Germinal center (tissue), 1 donor: Measurements from ENCODE around the gene GALNT17.

Source experiments
- DNase-seq: peaks from one replicate; pipeline ENCODE4 v3.0.0; 2012; ENCODE audit warnings: mixed read lengths, low spot score

The GALNT17 gene

GRCh38 chr7:71402684-71403083 lies 270.7 kb downstream of the GALNT17 start:
- DNase-seq: no peak

- no peak for DNase-seq
Measured at GRCh38 chr7:71403202-71403946, 271.4 kb downstream of the GALNT17 start.

- no peak for DNase-seq
Measured at GRCh38 chr7:71404726-71405345, 272.9 kb downstream of the GALNT17 start.

DNA sequence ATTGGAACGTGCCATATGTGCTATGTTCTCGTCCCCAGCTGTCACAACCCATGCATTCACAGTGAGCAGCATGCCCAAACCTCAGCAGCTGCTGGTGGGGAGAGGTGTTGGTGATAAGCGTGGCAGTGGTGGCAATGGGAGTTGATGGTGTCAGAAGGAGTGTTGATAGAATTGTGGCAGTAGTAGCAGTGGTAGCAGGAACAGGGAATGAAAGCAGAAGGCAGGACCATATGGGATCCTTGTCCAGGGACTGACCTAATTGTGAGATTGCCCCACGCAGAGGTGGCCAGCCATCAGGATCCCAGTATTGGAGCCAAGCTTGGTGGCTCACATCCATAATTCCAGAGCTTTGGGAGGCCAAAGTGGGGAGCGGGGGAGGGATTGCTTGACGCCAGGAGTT lies 276.3 kb downstream of the GALNT17 start:
- no peak for DNase-seq

DNA sequence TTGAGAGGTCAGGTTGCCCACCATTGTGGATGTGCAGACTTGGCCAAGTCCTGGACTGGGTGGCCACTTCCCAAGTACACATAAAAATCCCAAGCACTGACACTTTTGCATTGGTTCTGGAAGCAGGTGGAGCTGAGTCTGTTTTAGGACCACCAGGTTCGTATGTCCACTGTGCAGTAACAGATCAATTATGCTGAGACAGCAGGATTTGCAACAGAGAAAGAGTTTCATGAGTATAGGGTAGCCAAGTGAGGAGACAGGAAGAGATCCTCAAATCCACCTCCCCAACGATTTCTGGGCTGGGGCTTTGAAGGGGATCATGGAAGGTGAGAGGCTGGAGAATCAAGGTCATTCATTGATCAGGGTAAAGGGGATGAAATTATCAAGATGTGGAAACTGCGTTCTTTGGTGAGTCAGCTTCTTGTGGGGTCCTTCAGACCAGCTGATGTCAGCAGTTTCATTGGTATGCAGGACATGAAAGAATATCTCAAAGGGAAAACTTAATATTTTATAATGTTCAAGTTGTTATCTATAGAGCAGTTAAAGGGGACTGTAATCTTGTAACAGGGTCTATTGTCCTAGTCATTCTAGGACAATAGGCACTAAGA lies 277.7 kb downstream of the GALNT17 start:
- DNase-seq: no peak

GRCh38 chr7:71411475-71411874 lies 279.5 kb downstream of the GALNT17 start:
- no peak for DNase-seq

DNA sequence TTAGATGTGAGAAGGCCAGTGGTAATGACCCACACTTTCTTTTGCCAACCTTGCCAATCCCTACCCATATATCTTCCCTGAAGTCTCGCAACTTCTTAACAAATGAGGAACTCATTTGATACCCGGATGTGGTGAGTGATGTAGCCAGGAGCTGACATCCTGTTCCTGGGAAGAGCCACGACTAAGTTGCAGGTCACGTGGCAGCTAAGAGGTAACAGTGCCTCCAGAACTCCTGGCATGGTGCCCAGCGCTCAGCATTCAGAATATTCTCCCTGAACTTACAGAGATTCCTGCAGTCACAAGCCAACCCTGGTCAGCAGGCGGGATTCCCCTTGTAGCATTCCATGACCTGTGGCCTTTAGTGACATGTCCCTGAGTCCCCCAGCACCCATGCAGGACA lies 282.5 kb downstream of the GALNT17 start:
- no peak for DNase-seq

DNA sequence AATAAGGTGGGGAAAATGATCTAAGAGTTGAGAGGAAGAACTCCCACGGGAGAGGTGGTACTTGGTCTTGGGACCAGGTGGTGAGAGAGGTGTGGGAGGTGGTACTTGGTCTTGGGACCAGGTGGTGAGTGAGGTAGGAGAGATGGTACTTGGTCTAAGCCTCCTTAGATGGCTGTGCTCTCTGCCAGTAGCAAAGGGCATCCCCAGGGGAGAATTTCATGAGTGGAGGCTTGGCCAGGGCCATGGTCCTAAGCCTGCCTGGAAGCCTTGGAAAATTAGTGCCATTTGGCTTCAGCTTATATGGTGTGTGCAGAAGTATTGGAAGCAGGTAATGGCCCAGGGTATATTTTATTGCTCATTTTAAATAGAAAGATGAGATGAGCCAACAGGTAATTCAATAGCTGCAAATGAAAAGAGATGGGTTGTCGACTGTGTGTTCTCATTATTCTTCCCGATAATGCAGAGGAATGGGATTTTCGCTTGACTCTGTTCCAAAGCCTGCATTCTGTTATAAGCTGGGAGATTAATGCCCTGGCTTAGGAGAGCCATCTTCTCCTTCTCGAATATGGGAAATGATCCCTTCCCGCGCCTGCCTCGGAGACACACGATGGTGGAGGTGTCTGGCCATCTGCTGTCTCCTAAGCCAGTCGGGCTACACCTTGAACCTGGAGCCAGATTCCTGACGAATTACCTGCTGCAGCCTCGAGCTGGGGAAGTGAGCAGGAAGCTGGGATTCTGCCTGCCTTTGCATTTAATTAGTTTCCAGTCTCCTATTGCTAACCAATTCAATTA lies 287.8 kb downstream of the GALNT17 start:
- DNase-seq: no peak

DNA sequence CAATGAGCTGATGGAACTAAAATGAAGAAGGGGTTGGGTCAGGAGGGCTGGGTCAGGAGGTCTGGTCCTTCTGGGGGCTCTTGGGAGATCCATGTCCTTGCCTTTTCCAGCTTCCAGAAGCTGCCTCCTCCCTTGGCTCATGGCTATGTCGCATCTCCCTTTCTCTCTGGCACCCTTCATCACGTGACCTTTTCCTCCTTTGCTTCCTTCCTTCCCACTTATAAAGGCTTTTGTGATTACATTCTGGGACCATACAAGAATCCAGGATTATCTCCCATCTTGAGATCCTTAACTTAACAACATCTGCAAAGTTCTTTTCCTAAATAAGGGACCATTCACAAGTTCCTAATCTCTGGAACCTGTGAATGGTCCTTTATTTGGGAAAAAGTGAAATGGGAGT lies 290.2 kb downstream of the GALNT17 start:
- no peak for DNase-seq

GRCh38 chr7:71424166-71425035 lies 292.5 kb downstream of the GALNT17 start:
- no peak for DNase-seq

DNA sequence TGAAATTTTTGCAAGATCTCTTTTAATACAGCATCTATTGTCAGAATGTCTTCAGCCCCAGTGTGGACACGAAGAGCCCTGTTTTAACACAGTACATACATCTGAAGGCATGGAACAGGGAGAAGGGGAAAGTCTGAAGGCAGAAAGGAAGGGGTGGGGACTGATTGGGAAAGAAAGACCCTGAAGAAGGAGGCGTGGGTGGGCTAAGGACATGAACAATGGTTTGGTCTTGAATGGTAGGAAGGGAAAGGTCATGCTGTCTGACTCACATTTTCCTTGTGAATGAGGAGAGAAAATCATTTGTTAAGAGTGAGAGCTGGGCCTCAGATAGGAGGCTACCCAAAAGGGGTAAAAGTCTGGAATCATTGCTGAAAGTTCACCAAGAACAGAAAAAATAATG lies 297.1 kb downstream of the GALNT17 start:
- no peak for DNase-seq

DNA sequence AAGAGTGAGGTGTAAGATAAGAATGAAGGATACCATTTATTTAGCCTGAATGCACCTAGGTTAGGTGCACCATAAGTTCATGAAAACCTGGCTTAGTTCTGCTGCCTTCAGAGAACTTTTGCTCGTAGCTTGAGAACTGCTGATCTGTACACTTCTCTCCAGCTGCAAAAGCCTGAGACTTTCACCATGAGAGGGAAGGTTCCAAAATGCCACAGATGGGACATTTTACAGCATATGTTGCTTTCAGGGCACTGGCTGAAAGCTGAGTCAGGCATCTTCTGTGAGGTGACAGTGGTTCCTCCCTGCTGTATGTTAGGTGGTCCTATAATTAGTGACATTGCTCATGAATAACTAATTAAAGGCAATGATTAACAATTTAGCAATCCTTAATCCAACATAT lies 298.3 kb downstream of the GALNT17 start:
- DNase-seq: no peak

DNA sequence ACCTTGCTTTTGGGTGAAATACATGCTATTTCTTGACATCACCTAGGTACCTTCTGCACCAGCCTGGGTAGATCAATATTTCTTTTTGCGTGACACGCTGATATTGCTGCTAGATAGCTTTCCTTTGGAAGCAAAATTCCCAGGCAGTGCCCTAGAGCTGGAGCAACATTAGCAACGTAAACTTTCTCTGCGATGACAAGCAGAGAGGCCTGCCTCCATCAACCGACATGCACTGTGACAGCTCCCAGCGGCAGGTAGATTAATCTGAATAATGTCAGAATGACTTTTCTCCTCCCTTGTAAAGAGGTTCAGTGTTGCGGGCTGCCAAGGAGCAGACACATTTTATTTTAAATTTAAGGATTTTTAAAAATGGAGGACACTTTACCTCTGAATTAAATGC lies 307.4 kb downstream of the GALNT17 start:
- DNase-seq: no peak

GRCh38 chr7:71442492-71443190 lies 310.7 kb downstream of the GALNT17 start:
- no peak for DNase-seq

DNA sequence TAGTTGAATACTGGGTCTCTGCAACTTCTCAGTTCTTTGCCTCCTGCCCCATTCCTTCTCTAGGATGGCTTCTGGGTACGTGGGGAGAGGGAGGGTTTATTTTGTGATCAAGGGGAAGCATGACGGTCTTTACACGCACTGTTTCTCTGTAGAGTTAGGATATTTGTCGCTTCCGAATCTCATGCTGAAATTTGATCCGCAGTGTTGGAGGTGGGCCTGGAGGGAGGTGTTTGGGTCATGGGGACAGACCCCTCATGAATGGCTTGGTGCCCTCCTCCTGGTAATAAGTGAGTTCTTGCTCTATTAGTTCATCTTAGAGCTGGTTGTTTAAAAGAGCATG lies 311.2 kb downstream of the GALNT17 start:
- DNase-seq: no peak

DNA sequence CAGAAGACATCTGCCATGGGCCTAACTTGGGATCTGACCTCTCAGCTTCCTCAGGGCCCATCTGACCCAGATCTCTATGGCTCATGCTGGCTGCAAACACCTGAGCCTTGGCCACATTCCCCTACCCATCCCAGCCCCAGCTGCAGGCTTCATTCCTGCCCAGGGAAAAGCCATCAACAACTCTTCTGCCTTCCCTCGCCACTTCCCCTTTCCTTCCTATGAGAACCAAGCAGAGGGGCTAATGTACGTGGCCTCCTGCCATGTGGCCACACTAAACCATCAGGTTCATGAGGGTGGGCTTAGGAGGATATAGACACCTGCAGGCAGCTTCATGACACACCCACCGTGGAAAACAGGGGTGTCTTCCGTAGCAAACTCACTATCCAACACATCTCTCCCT lies 312.2 kb downstream of the GALNT17 start:
- no peak for DNase-seq

DNA sequence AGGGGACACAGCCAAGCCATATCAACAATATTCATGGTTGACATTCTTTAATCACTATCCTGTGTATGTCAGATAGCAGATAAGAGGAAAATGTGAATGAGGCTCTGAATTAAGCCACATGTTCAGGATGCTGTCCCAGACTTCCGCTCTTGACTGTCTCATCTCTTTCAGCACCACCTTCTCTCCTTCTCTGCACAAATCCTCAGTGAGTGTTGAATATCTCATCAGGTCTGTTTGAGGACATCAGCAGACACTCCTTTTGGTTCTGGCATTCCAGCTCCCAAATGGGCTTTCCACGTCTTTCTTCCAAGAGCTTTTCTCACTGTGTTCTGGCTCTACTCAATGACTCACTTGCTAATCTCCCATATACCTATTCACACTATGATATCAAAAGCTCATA lies 321.7 kb downstream of the GALNT17 start:
- DNase-seq: no peak

DNA sequence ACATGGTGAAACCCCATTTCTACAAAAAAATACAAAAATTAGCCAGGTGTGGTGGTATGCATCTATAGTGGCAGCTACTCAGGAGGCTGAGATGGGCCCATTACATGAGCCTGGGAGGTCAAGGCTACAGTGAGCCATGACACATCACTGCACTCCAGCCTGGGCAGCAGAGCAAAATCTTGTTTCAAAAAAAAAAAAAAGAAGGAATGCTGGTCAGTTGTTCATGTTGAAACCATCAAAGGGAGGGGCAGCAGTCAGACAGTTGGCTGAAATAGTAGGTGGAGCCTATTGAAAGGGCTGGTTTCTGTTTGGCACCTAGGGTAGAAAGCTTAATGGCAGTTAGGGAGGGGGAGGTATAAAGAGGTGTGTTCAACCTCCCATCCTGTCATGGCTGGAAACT lies 323.0 kb downstream of the GALNT17 start:
- no peak for DNase-seq

DNA sequence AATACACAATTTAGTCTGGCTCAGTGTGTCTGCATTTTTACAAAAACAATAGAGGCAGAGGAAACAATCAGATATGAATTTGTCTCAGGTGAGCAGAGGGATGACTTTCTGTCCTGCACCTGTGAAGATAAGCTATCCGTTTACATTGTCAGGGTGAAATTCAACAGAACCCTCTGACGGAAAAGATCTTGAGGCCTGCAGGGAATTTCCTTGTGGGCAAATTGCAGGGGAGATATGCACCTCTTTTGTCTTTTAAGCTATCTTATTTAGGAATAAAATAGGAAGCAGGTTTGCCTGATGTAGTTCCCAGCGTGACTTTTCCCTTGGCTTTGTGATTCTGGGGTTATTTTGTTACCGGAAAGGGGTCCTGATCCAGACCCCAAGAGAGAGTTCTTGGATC lies 325.1 kb downstream of the GALNT17 start:
- no peak for DNase-seq

- no peak for DNase-seq
Measured at GRCh38 chr7:71457846-71458590, 326.1 kb downstream of the GALNT17 start.

GRCh38 chr7:71459132-71459531 lies 327.2 kb downstream of the GALNT17 start:
- no peak for DNase-seq
